GM12892 (cell line): ENCODE data around the gene CHRNG.

Experiments used
- POLR2A ChIP-seq: IDR thresholded peaks from 2 replicates; pipeline ENCODE4 v1.6.1; 2011; ENCODE audit warnings: low read depth, low read length, control low read depth
- POLR2AphosphoS5 ChIP-seq: IDR thresholded peaks from 2 replicates; pipeline ENCODE4 v1.6.1; 2011; ENCODE audit warnings: low read depth, low read length, control low read depth

DNA sequence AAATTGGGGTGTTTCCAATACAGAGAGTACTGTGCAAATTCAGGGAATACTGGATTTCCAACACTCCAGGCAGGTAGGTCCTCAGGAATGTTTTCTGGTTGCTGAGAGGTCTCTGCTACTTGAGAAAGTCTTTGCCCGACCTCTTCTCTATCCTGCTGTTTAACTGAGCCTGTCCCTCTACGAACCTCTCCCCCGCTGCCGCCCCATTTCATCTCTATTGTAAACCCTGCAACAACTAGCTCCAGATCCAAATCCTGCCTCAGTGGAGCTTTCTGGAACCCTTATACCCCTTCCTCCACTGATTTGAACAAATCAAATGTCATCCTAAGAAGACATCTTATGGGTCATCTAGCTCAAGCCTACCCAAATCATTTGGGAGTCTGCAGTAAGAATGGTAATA is 12.3 kb downstream of the CHRNG start:
- TF ChIP-seq POLR2A (no peak), POLR2AphosphoS5 (no peak)
